OCI-LY3 (cell line): ENCODE data around the gene SYNRG.

Source experiments
- H2AFZ ChIP-seq: fragments of 200-600, 300-600 bp; shearing (Covaris generic); 2 replicates; pipeline ENCODE4 v1.6.0; 2014; ENCODE audit warnings: antibody characterized with exemption, low read depth, low read length
- H3K27ac ChIP-seq: fragments of 200-600, 300-600 bp; sonication (generic); 2 replicates; pipeline ENCODE4 v1.5.1; 2014; ENCODE audit warnings: mild to moderate bottlenecking, low read length, moderate library complexity, mixed read lengths
- H3K27me3 ChIP-seq: fragments of 200-600, 300-600 bp; sonication (generic); 2 replicates; pipeline ENCODE4 v1.6.1; 2014; ENCODE audit warnings: low read depth, low read length, mixed read lengths
- H3K36me3 ChIP-seq: fragments of 200-600, 300-600 bp; sonication (generic); replicated peaks from 2 replicates; pipeline ENCODE3; 2014; ENCODE audit warnings: low read depth, low read length, mixed read lengths
- H3K4me1 ChIP-seq: fragments of 300-600, 200-600 bp; sonication (generic); 2 replicates; pipeline ENCODE4 v1.6.1; 2014; ENCODE audit warnings: low read length, mixed read lengths
- H3K4me2 ChIP-seq: fragments of 200-600, 300-600 bp; sonication (generic); 2 replicates; pipeline ENCODE4 v1.6.1; 2014; ENCODE audit warnings: low read length, mixed read lengths
- H3K4me3 ChIP-seq: fragments of 300-600, 200-600 bp; sonication (generic); 2 replicates; pipeline ENCODE4 v1.5.1; 2014; ENCODE audit warnings: antibody characterized with exemption, mild to moderate bottlenecking, low read length, moderate library complexity
- H3K79me2 ChIP-seq: fragments of 300-600, 200-600 bp; shearing (Covaris generic); 2 replicates; pipeline ENCODE4 v1.6.1; 2014; ENCODE audit warnings: mild to moderate bottlenecking, low read length, mixed read lengths
- H3K9ac ChIP-seq: fragments of 300-600, 200-600 bp; shearing (Covaris generic); 2 replicates; pipeline ENCODE4 v1.6.0; 2014; ENCODE audit warnings: mild to moderate bottlenecking, low read length, moderate library complexity
- H3K9me3 ChIP-seq: fragments of 200-600, 300-600 bp; shearing (Covaris generic); 2 replicates; pipeline ENCODE4 v1.6.1; 2014; ENCODE audit warnings: low read length, mixed read lengths; ENCODE audit not compliant: insufficient read depth
- H4K20me1 ChIP-seq: fragments of 200-600, 300-600 bp; sonication (generic); 2 replicates; pipeline ENCODE4 v1.6.1; 2016; ENCODE audit warnings: low read length, mixed read lengths; ENCODE audit not compliant: insufficient read depth
- CTCF ChIP-seq: fragments of 200-600, 300-600 bp; sonication (generic); IDR thresholded peaks from 2 replicates; pipeline ENCODE4 v1.5.1; 2014; ENCODE audit warnings: antibody characterized with exemption, low read length, low read depth
- EZH2phosphoT487 ChIP-seq: fragments of 200-600 bp; shearing (Covaris generic); IDR thresholded peaks from 2 replicates; pipeline ENCODE4 v1.6.1; 2018; ENCODE audit warnings: antibody characterized with exemption, mixed run types, low read depth

SYNRG gene

GRCh38 chr17:37555386-37555785 is 53.8 kb downstream of the SYNRG start:
- peaks cover 3% of the 10 kb centered on the region; the same call in 1 of the 2 replicates for H3K4me1 ChIP-seq
- no peak overlapping the region for H3K27ac ChIP-seq
- H3K9me3 ChIP-seq = no peaks in the 10 kb centered on the region
- no peak overlapping the region for H3K4me3 ChIP-seq
- TF ChIP-seq EZH2phosphoT487 = no peak
- TF ChIP-seq CTCF = no peak
- H2AFZ ChIP-seq = no peak overlapping the region
- H3K4me2 ChIP-seq = no peak overlapping the region
- no peaks in the 10 kb centered on the region for H3K79me2 ChIP-seq
- no peaks in the 10 kb centered on the region for H3K27me3 ChIP-seq
- peaks cover 28% of the 10 kb centered on the region for H3K36me3 ChIP-seq
- no peak overlapping the region for H3K9ac ChIP-seq
- no peaks in the 10 kb centered on the region for H4K20me1 ChIP-seq

- Histone ChIP-seq H3K9me3 (no peaks in the 10 kb centered on the region), H3K27me3 (no peaks in the 10 kb centered on the region), H2AFZ (no peak overlapping the region), H4K20me1 (no peaks in the 10 kb centered on the region), H3K36me3 (peaks cover 20% of the 10 kb centered on the region), H3K27ac (no peak overlapping the region), H3K79me2 (no peaks in the 10 kb centered on the region), H3K4me3 (no peak overlapping the region), H3K9ac (no peak overlapping the region), H3K4me2 (no peak overlapping the region), H3K4me1 (peaks cover 3% of the 10 kb centered on the region; the same call in 1 of the 2 replicates)
- TF ChIP-seq CTCF (no peak), EZH2phosphoT487 (no peak)
Observed at GRCh38 chr17:37553401-37553966, 55.7 kb downstream of the SYNRG start.

GRCh38 chr17:37551788-37552187 is 57.4 kb downstream of the SYNRG start:
- no peak overlapping the region for H2AFZ ChIP-seq
- no peaks in the 10 kb centered on the region for H3K27me3 ChIP-seq
- H3K9ac ChIP-seq = no peak overlapping the region
- TF ChIP-seq CTCF (no peak), EZH2phosphoT487 (no peak)
- H3K27ac ChIP-seq = no peak overlapping the region
- peaks cover 3% of the 10 kb centered on the region; the same call in 1 of the 2 replicates for H3K4me1 ChIP-seq
- no peaks in the 10 kb centered on the region for H3K79me2 ChIP-seq
- H3K36me3 ChIP-seq = peaks cover 15% of the 10 kb centered on the region
- no peak overlapping the region for H3K4me3 ChIP-seq
- H3K9me3 ChIP-seq = no peaks in the 10 kb centered on the region
- H3K4me2 ChIP-seq = no peak overlapping the region
- H4K20me1 ChIP-seq = no peaks in the 10 kb centered on the region

GRCh38 chr17:37547986-37548385 is 61.2 kb downstream of the SYNRG start:
- peaks cover 4% of the 10 kb centered on the region for H3K36me3 ChIP-seq
- H3K4me3 ChIP-seq = no peak overlapping the region
- H4K20me1 ChIP-seq = 0 out of 2 replicates have a peak, but pooled peaks cover 5% of the 10 kb centered on the region
- H3K79me2 ChIP-seq = no peaks in the 10 kb centered on the region; the same call in 1 of the 2 replicates
- H3K9me3 ChIP-seq = no peaks in the 10 kb centered on the region
- no peak for TF ChIP-seq CTCF
- TF ChIP-seq EZH2phosphoT487 = no peak
- no peak overlapping the region for H2AFZ ChIP-seq
- no peaks in the 10 kb centered on the region for H3K4me1 ChIP-seq
- H3K27me3 ChIP-seq = no peaks in the 10 kb centered on the region
- no peak overlapping the region for H3K4me2 ChIP-seq
- no peak overlapping the region for H3K9ac ChIP-seq
- H3K27ac ChIP-seq = no peak overlapping the region
